Measurements from ENCODE around the gene ELFN1. TPM values are rescaled to one million over a fixed set of nuclear protein-coding genes. Genes with fewer than 3 reads are reported as not detected.

ELFN1 gene
- total and polyA plus RNA-seq, 12 donors: 0.05 to 2.8 (median 0.86) TPM

DNA sequence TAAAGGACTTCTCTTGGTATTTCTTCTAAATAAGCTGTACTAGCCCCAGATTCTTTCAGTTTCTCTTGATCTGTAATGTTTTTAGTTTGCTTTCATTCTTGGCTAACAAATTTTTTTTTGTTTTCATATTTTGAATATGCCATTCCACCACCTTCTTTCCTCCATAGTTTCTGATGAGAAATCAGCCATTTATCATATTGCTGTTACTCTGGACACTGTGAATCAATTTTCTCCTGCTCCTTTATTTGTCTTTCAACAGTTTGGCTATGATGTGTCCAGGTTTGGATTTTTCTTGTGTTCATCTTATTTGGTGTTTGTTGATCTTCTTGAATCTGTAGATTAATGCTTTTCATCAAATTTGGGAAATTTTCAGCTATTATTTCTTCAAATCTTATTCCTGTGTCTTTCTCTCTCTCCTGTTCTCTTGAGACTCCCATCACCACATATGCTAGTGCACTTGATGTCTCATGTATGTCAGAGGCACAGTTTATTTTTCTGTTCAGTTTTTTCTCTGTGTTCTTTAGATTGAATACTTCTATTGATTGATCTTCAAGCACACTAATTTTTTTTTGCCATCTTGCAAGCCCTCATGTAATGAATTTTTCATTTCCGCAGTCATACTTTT lies 15.0 kb downstream of the ELFN1 start:
- Histone ChIP-seq H3K27ac (no peak overlapping the region), H3K36me3 (replicated peaks in 1 of 2) (no peaks in the 10 kb centered on the region), H3K4me1 (replicated peaks in 1 of 2) (no peaks in the 10 kb centered on the region), H3K9me3 (replicated peaks in 1 of 3) (no peaks in the 10 kb centered on the region), H3K4me3 (no peak overlapping the region), H3K27me3 (peaks cover 7% of the 10 kb centered on the region)
- intact Hi-C loops (cut with DNase I): no loop called here
- TF ChIP-seq, protein P1, sequence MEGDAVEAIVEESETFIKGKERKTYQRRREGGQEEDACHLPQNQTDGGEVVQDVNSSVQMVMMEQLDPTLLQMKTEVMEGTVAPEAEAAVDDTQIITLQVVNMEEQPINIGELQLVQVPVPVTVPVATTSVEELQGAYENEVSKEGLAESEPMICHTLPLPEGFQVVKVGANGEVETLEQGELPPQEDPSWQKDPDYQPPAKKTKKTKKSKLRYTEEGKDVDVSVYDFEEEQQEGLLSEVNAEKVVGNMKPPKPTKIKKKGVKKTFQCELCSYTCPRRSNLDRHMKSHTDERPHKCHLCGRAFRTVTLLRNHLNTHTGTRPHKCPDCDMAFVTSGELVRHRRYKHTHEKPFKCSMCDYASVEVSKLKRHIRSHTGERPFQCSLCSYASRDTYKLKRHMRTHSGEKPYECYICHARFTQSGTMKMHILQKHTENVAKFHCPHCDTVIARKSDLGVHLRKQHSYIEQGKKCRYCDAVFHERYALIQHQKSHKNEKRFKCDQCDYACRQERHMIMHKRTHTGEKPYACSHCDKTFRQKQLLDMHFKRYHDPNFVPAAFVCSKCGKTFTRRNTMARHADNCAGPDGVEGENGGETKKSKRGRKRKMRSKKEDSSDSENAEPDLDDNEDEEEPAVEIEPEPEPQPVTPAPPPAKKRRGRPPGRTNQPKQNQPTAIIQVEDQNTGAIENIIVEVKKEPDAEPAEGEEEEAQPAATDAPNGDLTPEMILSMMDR (IDR thresholded peaks at IDR 0.05): no peak
- no peak for TF ChIP-seq POLR2A (IDR thresholded peaks at IDR 0.05)
- WGBS, 4 donors: 91 to 98% (median 95%) methylated on average over 1 of the region's 1 CpG
- DNase-seq: no peak

DNA sequence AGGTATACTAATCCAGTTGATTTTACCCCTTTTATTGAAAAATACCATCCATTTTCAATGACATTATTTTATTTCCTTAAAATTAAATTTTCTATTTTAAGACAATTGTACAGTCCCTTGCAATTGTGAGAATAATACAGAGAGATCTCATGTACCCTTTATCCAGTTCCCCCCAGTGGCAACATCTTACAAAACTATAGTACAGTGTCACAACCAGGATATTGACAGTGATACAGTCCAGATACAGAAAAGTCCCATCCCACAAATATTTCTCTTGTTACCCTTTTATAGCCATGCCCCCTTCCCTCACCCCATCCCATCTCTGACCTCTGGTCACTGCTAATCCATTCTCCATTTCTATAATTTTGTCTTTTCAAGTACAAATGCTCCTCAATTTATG lies 18.5 kb downstream of the ELFN1 start:
- Histone ChIP-seq H3K4me1 (replicated peaks in 1 of 2) (no peaks in the 10 kb centered on the region), H3K27ac (no peak overlapping the region), H3K9me3 (replicated peaks in 1 of 3) (no peaks in the 10 kb centered on the region), H3K36me3 (replicated peaks in 1 of 2) (no peaks in the 10 kb centered on the region), H3K4me3 (no peak overlapping the region), H3K27me3 (peaks cover 7% of the 10 kb centered on the region)
- TF ChIP-seq, protein P1 (IDR thresholded peaks at IDR 0.05): no peak
- TF ChIP-seq POLR2A (IDR thresholded peaks at IDR 0.05): no peak
- intact Hi-C loops (cut with DNase I): no loop called here
- no peak for DNase-seq

DNA sequence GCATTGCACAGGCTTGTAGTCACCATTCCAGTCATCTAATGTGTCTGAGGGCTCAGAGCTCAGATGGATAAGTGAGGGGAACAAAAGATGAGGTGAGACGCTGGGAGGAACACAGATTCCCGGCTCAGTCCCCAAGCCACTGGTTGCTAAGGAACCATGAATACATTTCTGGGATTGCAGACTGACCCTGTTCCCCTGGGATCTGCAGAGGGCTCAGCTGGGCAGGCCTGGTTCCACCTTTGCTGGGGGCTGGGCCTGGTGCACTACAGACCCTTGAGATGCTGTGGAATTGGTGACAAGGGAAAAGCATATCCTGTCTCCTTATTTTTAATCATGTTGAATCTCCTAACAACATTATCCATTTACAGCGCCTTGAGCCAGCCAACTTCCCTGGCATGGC lies 19.2 kb downstream of the ELFN1 start:
- TF ChIP-seq POLR2A (IDR thresholded peaks at IDR 0.05): no peak
- TF ChIP-seq, protein P1 (IDR thresholded peaks at IDR 0.05): no peak
- Histone ChIP-seq H3K4me1 (replicated peaks in 1 of 2) (no peaks in the 10 kb centered on the region), H3K27me3 (peaks cover 7% of the 10 kb centered on the region), H3K4me3 (no peak overlapping the region), H3K27ac (no peak overlapping the region), H3K36me3 (replicated peaks in 1 of 2) (no peaks in the 10 kb centered on the region), H3K9me3 (replicated peaks in 1 of 3) (no peaks in the 10 kb centered on the region)
- intact Hi-C loops (cut with DNase I): no loop called here
- 81 to 96% (median 89%) methylated on average over 3 of the region's 3 CpGs for WGBS, 4 donors
- peak in 3 of 7 donors; percentile 3 to 10 (median 3) for DNase-seq

DNA sequence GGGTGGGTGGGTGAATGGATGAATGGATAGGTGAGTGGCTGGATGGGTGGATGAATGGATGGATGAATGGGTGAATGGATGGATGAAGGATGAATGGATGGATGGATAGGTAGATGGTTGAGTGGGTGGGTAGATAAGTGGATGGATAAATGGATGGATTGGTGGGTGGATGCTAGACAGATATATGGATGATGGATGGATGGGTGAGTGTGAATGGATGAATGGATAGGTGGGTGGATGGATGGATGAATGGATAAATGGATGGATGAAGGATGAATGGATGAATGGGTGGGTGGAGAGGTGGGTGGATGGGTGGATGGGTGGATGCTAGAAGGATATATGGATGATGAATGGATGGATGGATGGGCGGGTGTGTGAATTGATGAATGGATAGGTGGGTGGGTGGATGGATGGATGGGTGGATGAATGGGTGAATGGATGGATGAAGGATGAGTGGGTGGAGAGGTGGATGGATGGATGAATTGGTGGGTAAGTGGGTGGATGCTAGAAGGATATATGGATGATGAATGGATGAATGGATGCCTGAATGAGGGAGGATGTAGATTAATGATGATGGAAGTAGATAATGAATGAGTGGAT lies 20.4 kb downstream of the ELFN1 start:
- DNase-seq: no peak
- no peaks in the 10 kb centered on the region for H3K9me3 ChIP-seq (replicated peaks in 1 of 3)
- intact Hi-C loops (cut with DNase I): no loop called here
- H3K4me1 ChIP-seq (replicated peaks in 1 of 2): no peaks in the 10 kb centered on the region
- peaks cover 7% of the 10 kb centered on the region for H3K27me3 ChIP-seq
- WGBS, 4 donors: 79 to 93% (median 82%) methylated on average over 1 of the region's 1 CpG
- H3K27ac ChIP-seq: no peak overlapping the region
- H3K36me3 ChIP-seq (replicated peaks in 1 of 2): no peaks in the 10 kb centered on the region
- H3K4me3 ChIP-seq: no peak overlapping the region
- TF ChIP-seq, protein P1 (IDR thresholded peaks at IDR 0.05): no peak
- no peak for TF ChIP-seq POLR2A (IDR thresholded peaks at IDR 0.05)
